COR-L47 (cell line): Measurements from ENCODE around the gene RASL12.

Source experiments
- DNase-seq: peaks from one replicate; lab custom pipeline; 2025; lab: John Stamatoyannopoulos, UW

RASL12 gene

GRCh38 chr15:65092911-65093792 is 25.4 kb upstream of the RASL12 start:
- no peak for DNase-seq

DNA sequence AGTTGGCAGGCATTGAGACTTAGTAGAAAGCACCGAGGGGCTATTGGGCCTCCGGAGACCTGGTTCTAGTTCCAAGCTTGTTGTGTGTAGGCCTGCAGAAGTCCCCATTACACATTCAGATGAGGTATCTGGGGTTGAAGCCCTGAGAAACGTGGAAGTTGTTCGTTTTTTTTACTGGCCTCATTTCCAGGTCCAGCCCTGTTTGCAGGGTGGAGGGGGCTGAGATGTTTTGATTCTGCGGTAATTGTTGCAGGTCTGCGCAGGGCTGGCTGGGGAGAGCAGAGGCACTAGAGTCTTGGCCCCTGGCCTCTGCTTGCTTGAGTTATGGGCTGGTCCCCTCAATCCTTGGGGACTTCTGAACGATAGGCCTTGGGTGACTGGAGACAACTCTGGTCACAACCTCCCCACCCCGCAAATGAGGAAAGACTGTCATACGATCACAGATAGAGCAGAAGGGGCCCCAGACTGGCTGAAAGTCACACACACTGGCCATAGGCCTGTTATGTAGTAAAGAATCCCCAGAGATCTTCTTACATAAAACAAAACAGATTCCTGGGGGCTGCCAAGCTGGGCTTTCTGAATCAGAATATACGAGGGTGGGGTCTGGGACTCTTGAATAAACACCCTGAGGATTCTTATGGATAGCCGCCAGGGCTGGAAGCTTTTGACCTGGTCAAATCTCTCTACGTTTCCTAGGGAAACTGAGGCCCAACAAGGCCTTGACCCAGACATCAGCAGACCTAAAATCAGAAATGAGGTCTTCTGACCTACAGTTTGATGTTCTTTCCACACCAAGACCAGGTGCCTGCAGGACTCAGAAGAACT is 24.4 kb upstream of the RASL12 start:
- no peak for DNase-seq

DNA sequence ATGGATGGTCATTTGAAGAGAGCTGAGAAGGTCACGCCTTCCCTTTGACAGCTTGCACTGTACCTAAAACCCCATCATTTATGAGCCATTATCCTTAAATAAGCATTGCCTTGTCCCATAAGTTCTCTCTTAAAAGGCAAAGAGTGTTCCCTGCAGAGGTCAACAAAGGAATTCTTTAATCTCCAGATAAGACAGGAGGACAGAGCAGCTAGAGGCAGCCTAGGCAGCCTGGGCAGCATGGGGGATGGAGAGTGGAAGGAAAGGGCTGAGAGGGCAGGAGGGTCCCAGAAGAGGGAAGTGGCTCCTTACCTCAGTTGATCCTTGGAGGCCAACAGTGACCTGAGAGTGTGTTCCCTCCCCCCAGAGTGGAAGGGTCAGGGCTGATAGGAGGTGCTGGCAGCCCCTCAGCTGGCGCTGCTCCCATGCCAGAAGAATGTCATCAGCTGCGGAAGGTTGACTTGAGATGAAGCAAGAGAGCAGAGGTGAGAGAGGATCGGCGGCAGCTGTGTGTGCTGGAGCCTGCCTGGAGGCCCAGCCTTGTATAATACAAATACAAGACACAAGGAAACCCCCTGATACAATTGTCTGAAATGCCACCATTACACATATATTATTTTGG is 21.5 kb upstream of the RASL12 start:
- no peak for DNase-seq

DNA sequence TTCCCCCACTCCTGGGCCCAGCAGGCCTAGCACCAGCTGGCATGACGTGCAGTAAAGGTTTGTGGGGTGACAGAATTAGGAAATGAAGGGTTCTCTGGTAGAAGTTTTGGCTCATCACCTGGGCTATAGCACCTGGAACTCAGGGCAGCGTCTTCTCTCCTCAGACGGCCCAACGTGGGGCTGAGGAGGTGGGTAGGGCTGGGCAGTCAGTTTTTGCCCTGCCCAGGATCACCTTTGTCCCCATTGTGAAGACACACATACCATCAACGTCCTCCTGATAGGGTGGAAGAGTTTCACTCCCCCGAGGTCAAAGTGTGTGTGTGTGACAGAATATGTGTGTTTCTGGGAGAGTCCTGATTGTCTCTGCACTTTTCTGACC is 20.8 kb upstream of the RASL12 start:
- no peak for DNase-seq

DNA sequence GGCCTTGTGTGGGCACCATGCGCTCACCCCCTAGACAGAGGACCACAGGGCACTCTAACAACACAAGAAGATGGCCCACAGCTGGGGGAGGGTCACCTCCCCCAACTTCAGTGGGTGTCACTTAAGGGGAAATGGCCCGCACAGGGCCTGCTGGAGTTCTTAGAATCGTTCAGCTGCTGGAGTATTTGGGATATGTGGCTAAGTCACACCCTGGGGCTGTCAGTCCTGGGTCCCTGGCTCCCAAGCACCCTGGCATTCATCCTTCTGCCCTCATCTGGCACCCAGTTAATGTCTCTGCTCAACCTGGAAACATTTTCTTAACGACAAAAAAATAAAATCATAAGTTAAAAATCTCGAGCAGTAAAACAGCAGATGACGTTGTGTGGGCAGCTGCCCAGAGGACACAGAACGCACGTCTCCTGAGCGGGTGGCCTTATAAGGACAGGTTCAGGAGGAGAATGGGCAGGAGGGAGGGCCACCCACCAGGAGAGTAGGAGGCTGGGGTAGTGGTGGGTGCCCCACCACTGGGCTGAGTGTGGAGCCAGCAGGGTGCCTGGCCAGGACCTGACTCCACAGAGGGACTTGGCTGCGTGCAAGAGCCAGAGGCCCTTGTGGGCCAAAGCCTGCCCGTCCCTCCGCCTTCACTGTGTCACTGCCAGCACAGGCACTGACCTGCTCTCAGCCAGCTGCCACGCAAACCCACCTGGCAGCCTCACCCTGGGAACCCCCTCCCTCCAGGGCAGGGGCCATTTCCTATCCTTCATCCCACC is 20.3 kb upstream of the RASL12 start:
- DNase-seq = no peak

- no peak for DNase-seq
Measured at GRCh38 chr15:65087411-65087810, 19.6 kb upstream of the RASL12 start.

DNA sequence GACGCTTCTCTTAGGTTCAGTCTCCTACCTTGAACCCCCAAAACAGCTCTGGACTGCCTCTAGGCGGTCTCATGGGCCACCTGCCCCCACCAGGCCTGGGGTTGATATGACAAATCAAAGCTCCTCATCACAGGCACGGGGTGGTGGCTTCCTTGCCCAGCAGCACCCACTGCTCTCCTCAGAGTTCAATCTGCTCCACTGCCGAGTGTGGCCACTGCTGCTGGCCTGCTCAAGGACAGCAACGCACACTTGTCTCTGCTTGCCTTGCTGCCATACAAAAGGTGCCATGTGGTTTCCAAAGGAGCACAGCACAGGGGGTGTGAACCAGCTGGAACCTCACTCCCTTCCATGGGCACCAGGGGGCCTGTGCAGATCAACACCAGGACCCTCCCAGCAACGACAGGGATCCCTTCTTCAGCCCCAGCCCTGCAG is 18.9 kb upstream of the RASL12 start:
- DNase-seq = no peak

DNA sequence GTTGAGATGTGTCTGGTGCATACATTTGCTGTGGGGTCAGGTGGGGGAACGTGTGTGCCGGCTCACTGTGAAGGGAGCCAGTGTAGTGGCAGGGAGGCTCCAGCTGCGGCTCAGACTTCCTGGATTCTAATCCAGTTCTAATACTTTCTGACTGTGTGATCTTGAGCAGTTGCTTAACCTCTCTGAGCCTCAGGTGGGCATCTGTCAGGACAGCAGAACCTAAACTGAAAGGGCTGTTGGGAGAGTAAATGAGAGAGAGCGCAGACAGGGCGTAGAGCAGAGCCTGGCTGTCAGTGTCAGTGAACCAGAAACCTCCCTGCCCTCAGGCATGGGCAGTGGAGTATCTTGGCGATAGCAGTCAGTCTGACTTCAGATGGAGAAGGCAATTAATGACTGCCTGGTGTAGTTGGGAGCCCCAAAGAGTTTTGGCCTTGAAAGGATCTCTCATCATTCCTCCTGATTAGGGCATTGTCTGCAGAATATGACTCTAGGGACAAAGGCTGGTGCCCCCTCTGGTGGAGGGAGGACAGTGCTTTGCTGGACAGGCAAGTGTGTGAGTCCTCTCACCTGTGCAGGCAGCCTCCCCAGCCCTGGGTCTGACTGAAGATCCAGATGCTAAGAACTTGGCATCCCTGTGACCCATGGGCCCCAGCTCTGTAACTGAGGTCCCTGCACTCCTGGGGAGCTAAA is 18.3 kb upstream of the RASL12 start:
- peak; percentile 46 for DNase-seq

- DNase-seq = no peak
Measured at GRCh38 chr15:65085207-65085753, 17.5 kb upstream of the RASL12 start.

DNA sequence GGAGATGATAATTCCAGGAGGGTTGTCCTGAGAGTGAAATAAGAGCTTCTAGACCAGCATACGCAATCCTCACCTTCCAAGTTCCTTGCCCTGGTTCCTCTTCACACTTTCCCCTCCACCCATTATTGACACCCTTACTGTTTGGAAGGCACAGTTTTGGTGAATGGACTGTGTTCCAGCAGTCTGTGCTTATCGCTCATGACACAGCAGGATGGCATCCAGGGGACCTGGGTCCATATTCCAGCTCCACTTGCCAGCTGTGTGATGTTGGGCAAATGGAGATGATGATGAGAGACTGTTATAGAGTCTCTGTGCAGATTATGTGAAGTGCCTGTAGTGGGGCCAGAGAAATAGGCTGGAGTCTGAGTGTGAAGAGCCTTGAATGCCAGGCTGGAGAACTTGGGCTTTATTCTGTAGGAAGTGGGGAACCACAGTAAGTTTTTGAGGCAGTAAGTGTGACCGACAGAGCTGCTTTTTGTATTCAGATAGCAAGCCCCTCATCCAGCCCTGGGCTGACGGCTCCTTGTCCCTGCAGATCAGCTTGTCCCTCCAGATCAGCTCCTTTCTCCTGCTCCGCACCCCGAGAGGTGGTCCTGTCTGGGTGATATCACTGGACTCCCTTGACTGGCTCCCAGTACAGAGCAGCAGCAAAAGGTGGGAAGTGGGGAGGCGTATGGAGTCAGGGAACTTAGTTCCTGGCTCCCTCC is 16.9 kb upstream of the RASL12 start:
- no peak for DNase-seq

DNA sequence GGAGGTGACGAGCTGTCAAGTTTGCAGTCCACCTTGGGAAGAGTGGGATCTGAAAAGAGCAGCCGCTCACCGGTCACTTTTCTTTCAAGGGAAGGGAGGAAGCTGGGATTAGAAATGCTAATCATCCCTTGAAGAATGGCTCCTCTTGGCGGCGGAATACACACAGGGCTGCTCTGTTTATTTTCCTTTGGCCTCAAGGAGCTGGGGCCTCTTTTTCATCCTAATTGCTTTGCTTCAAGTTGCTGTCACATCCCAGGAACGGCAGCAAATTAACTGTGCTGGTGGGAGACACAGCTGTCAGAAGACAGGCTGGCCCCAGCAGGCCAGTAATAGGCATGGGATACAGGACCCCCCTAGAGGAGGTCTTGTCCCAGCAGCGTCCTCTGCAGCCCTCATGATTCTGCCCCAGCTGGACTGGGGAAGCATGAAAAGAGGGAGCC is 15.5 kb upstream of the RASL12 start:
- no peak for DNase-seq

GRCh38 chr15:65082303-65082953 is 14.6 kb upstream of the RASL12 start:
- DNase-seq = no peak

DNA sequence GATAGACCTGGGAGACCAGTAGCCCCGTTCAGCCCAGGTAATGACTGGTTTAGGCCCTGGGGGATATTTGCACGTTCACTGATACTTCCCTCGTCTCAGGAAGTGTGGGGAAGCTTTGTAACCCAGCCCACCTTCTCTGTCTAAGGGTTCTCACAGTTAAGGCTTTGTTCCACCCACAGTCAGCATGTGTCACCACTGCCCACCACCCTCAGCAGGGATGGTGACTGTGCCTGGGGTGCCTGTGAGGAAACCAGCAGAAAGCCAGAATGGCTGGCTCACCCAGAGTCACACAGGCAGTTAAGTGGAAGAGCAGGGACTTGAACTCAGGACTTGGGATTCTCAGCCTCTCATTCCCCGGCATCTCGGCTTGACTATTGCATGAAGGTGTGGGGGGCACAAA is 14.0 kb upstream of the RASL12 start:
- DNase-seq = no peak

- DNase-seq = no peak
Measured at GRCh38 chr15:65081270-65081669, 13.5 kb upstream of the RASL12 start.

DNA sequence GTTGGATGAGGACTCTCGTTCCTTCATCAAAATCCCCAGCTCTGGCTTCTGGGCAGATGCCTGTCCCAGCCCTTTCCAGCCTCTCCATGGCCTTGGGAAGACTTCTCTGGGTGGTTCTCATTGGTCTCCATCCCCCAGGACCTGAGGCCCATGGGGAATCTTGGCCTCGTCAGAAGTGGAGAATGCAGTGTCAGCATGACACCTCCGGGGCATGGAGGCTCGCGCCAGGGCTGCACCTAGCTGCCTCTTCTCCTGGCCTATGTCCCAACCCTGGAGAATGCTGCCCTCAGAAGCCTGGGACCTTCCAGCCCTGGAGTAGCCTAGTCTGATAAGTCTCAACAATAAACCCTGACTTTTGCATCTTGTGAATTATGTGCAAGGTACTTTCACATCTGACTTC is 11.8 kb upstream of the RASL12 start:
- DNase-seq = no peak

- no peak for DNase-seq
Measured at GRCh38 chr15:65077981-65078352, 10.2 kb upstream of the RASL12 start.

GRCh38 chr15:65077291-65077980 is 9.6 kb upstream of the RASL12 start:
- DNase-seq = no peak

GRCh38 chr15:65076486-65077290 is 8.9 kb upstream of the RASL12 start, which contains the start of gene KBTBD13:
Gene KBTBD13 (plus strand): TSS chr15:65076746. CDS start chr15:65076816, 70 bp downstream.
- no peak for DNase-seq
